Measurements from ENCODE around the gene NXN. TPM values are rescaled to one million over a fixed set of nuclear protein-coding genes. Genes with fewer than 3 reads are reported as not detected.

NXN gene
- polyA plus RNA-seq, 1 of the 3 experiments (the other 2 are of a cell fraction), result 23.9 TPM

GRCh38 chr17:1019451-1019850 is 39.9 kb upstream of the NXN start:
- POLR2A ChIA-PET, result no interaction called here
- CTCF ChIA-PET, result interaction anchor here (1.1 to 2.4 kb wide), 4 partner anchors 18 to 38 kb away, joined by 3 to 7 read pairs (median 4); no protein-coding TSS in a partner anchor

GRCh38 chr17:1018547-1018946 is 39.0 kb upstream of the NXN start:
- no peak overlapping the region for H3K4me2 ChIP-seq
- CTCF ChIA-PET, result interaction anchor here (1.0 to 2.4 kb wide), 4 partner anchors 17 to 38 kb away, joined by 3 to 7 read pairs (median 4); no protein-coding TSS in a partner anchor
- H3K9ac ChIP-seq, result no peak overlapping the region

More at GRCh38 chr17:1019451-1019850, 39.9 kb upstream of the NXN start:
- H3K9me2 ChIP-seq, result no peaks in the 10 kb centered on the region
- peaks cover 5% of the 10 kb centered on the region; the same call in 1 of the 2 replicates for H3K79me2 ChIP-seq (ENCODE audit: insufficient read depth)
- no peak overlapping the region for H3K27ac ChIP-seq (ENCODE audit: low read depth in 2 of 2, low read length in 1 of 2)
- no peaks in the 10 kb centered on the region for H3F3A ChIP-seq (replicated peaks; ENCODE audit: insufficient read depth)
- no peaks in the 10 kb centered on the region for H3K9me3 ChIP-seq
- no peak for DNase-seq
- H3K4me2 ChIP-seq, result no peak overlapping the region
- H3K4me3 ChIP-seq (ENCODE audit: low read depth in 2 of 2, low read length in 1 of 2), result no peak overlapping the region
- no peak for TF ChIP-seq ZBTB33 (IDR thresholded peaks at IDR 0.05; ENCODE audit: borderline replicate concordance, low read depth)
- H3K36me3 ChIP-seq (replicated peaks in 1 of 2; ENCODE audit: control insufficient read depth in 1 of 2, insufficient read depth in 2 of 2, low read length in 1 of 2), result peaks cover 0 to 2% of the 10 kb centered on the region in 2 experiments
- no peak overlapping the region for H2AFZ ChIP-seq (ENCODE audit: low read depth)
- H4K20me1 ChIP-seq (ENCODE audit: insufficient read depth), result no peaks in the 10 kb centered on the region
- H3K27me3 ChIP-seq (ENCODE audit: insufficient read depth), result no peaks in the 10 kb centered on the region
- 92% methylated on average over 9 of the region's 10 CpGs for WGBS (ENCODE audit: low lambda C conversion rate)
- H3K4me1 ChIP-seq (ENCODE audit: control insufficient read depth in 1 of 2, insufficient read depth in 2 of 2, low read depth in 1 of 2, low read length in 1 of 2), result no peaks in the 10 kb centered on the region
- H3K9ac ChIP-seq, result no peak overlapping the region

More at GRCh38 chr17:1018547-1018946, 39.0 kb upstream of the NXN start:
- H4K20me1 ChIP-seq (ENCODE audit: insufficient read depth), result no peaks in the 10 kb centered on the region
- no peaks in the 10 kb centered on the region for H3K79me2 ChIP-seq (ENCODE audit: insufficient read depth)
- no peaks in the 10 kb centered on the region for H3K9me2 ChIP-seq
- H2AFZ ChIP-seq (ENCODE audit: low read depth), result no peak overlapping the region
- H3K27me3 ChIP-seq (ENCODE audit: insufficient read depth), result no peaks in the 10 kb centered on the region
- DNase-seq, result no peak
- POLR2A ChIA-PET, result no interaction called here
- H3K27ac ChIP-seq (ENCODE audit: low read depth in 2 of 2, low read length in 1 of 2), result no peak overlapping the region
- H3K9me3 ChIP-seq, result no peaks in the 10 kb centered on the region
- H3K36me3 ChIP-seq (replicated peaks in 1 of 2; ENCODE audit: control insufficient read depth in 1 of 2, insufficient read depth in 2 of 2, low read length in 1 of 2), result peaks cover 0 to 2% of the 10 kb centered on the region in 2 experiments
- H3K4me1 ChIP-seq (ENCODE audit: control insufficient read depth in 1 of 2, insufficient read depth in 2 of 2, low read depth in 1 of 2, low read length in 1 of 2), result no peaks in the 10 kb centered on the region
- WGBS (ENCODE audit: low lambda C conversion rate), result 96% methylated on average over 9 of the region's 11 CpGs
- no peak overlapping the region for H3K4me3 ChIP-seq (ENCODE audit: low read depth in 2 of 2, low read length in 1 of 2)
- H3F3A ChIP-seq (replicated peaks; ENCODE audit: insufficient read depth), result no peaks in the 10 kb centered on the region
- TF ChIP-seq CHD2 (IDR thresholded peaks at IDR 0.05; ENCODE audit: low read length, partially characterized antibody) (no peak), USF1 (IDR thresholded peaks at IDR 0.05; ENCODE audit: borderline replicate concordance, low read depth) (no peak), TAF1 (IDR thresholded peaks at IDR 0.05; ENCODE audit: borderline replicate concordance, low read depth, low read length) (no peak), REST (IDR thresholded peaks at IDR 0.05; ENCODE audit: low read depth, low read length) (no peak), TEAD4 (IDR thresholded peaks at IDR 0.05; ENCODE audit: borderline replicate concordance, insufficient read depth) (no peak)
